ENCODE measurements around the gene ELANE. TPM values are rescaled to one million over a fixed set of nuclear protein-coding genes. Genes with fewer than 3 reads are reported as not detected.

Gene ELANE
- total and polyA plus RNA-seq, 7 donors: 0.64 to 3.6 (median 1.8) TPM; not detected in 3

DNA sequence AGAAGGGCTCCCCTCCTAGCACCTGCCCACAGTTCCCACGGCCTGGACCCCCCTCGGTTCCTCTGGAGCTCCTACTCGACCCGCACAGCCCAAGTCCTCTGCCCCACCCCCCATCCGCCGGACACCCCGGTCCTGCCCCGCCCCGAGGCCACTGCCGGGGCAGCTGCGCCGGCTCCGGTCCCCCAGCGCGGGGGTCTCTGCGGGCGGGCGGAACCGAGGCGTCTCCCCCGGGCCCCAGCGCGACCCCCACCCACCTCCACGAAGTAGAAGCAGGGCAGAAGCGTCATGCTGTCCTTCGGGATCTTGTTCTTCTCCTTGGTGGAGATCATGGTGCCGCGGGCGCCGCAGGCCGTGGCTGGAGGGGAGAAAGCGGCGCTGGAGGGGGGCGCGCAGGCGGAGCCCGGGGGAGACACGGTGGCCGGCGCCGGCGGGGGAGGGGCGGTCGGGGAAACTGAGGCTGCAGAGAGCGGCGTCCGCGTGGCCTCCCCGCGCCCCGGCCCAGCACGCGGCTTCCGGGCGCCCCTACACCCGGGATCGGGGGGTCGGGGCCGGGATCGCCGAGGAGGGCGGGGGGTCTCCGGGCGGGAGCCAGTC lies 30.8 kb upstream of the ELANE start:
- peak overlapping the region; percentile 6 to 47 (median 34) for H3K4me3 ChIP-seq
- 3% methylated on average over 64 of the region's 64 CpGs for WGBS, 2 donors
- peaks cover 0 to 16% (median 15%) of the 10 kb centered on the region in 4 donors for H3K4me1 ChIP-seq
- no peaks in the 10 kb centered on the region for H3K36me3 ChIP-seq
- intact Hi-C loops (cut with DNase I): no loop called here
- H3K9me3 ChIP-seq: no peaks in the 10 kb centered on the region
- TF ChIP-seq, protein P1, sequence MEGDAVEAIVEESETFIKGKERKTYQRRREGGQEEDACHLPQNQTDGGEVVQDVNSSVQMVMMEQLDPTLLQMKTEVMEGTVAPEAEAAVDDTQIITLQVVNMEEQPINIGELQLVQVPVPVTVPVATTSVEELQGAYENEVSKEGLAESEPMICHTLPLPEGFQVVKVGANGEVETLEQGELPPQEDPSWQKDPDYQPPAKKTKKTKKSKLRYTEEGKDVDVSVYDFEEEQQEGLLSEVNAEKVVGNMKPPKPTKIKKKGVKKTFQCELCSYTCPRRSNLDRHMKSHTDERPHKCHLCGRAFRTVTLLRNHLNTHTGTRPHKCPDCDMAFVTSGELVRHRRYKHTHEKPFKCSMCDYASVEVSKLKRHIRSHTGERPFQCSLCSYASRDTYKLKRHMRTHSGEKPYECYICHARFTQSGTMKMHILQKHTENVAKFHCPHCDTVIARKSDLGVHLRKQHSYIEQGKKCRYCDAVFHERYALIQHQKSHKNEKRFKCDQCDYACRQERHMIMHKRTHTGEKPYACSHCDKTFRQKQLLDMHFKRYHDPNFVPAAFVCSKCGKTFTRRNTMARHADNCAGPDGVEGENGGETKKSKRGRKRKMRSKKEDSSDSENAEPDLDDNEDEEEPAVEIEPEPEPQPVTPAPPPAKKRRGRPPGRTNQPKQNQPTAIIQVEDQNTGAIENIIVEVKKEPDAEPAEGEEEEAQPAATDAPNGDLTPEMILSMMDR (IDR thresholded peaks at IDR 0.05): no peak
- TF ChIP-seq EP300 (IDR thresholded peaks at IDR 0.05) (no peak), POLR2AphosphoS5 (IDR thresholded peaks at IDR 0.05) (no peak), POLR2A (IDR thresholded peaks at IDR 0.05) (no peak)
- H3K27ac ChIP-seq: no peak overlapping the region
- no peak for DNase-seq
- peaks cover 22 to 36% (median 33%) of the 10 kb centered on the region in 3 donors for H3K27me3 ChIP-seq

DNA sequence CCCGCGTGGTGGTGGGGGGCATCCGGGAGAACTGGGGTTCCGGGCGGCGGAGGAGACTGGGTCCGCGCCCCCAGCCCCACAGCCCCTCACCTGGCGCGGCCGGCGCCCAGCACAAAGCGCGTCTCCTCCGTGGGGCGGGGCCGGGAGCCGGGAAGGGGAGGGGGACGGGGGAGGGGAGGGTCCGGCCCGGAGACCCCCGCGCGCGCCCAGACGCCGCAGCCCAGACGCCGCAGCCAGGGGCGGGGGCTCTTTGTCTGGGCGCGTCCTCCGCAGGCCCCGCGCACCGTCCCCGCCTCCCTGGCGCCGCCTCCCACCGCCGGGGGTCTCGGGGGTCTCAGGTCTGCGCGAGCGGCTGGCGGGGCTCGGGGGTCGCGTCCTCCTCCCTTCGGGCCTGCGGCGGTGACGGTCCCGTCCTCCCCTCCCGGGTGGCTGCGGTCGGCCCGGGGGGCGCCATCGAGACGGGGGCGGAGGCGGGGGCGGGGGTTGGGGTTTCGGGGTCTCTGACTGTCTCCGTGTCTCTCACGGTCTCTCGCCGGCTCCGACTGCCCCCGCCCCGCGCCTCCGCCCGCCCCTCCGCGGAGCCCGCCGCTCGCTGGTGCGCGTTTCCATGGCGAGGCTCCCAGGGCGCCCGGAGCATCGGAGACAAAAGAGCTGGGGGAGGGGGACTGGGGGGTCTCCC lies 30.1 kb upstream of the ELANE start, which contains the start of gene PLPPR3:
PLPPR3 (minus strand) TSS at position 131 of the 679 bp plus-strand sequence. CDS start 396 bp downstream, outside the sequence.
- Histone ChIP-seq H3K9me3 (no peaks in the 10 kb centered on the region), H3K36me3 (no peaks in the 10 kb centered on the region), H3K4me1 (peaks cover 0 to 16% (median 15%) of the 10 kb centered on the region in 4 donors), H3K27ac (no peak within 1 kb of the TSS), H3K4me3 (peak within 1 kb of the TSS; percentile 6 to 47 (median 34)), H3K27me3 (peaks cover 22 to 36% (median 33%) of the 10 kb centered on the region in 3 donors)
- 1 to 2% methylated on average over 86 of the region's 86 CpGs for WGBS, 2 donors
- DNase-seq: no peak
- intact Hi-C loops (cut with DNase I): no loop called here
- no peak for TF ChIP-seq POLR2AphosphoS5 (IDR thresholded peaks at IDR 0.05)
- no peak for TF ChIP-seq POLR2A (IDR thresholded peaks at IDR 0.05)
- TF ChIP-seq EP300 (IDR thresholded peaks at IDR 0.05): no peak
- TF ChIP-seq, protein P1 (IDR thresholded peaks at IDR 0.05): no peak

DNA sequence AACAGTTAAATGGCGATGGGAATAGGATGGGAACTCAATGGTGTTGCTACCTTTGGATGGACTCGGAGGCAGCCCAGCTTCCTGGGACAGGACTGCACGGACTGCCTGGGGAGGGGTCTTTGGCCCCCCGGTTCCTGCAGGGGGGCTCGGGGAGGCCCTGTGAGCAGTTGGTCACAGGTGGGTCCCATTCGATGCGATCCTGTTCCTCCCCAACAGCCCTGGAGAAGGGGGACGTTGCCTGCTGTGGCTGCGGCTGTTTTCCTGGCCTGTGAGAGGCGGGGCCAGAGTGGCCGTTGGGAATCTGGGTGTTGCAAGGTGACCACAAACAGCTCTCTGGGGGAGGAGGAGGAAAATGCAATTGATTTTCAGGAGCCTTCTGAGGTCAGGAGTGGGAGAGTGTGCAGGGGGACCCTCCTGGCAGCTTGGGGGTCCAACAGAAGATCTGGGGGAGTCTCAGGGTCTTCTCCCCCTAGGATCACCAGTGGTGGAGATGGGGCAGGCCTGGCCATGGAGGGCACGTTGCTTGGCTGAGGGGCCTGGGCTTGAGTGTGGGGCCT lies 28.5 kb upstream of the ELANE start:
- WGBS, 2 donors: 21 to 52% methylated on average over 12 of the region's 12 CpGs
- no peak overlapping the region for H3K27ac ChIP-seq
- intact Hi-C loops (cut with DNase I): no loop called here
- no peaks in the 10 kb centered on the region for H3K36me3 ChIP-seq
- H3K27me3 ChIP-seq: peaks cover 27 to 49% (median 33%) of the 10 kb centered on the region in 3 donors
- no peak for TF ChIP-seq POLR2A (IDR thresholded peaks at IDR 0.05)
- TF ChIP-seq POLR2AphosphoS5 (IDR thresholded peaks at IDR 0.05): no peak
- TF ChIP-seq EP300 (IDR thresholded peaks at IDR 0.05): no peak
- TF ChIP-seq, protein P1 (IDR thresholded peaks at IDR 0.05): no peak
- no peak for DNase-seq
- H3K4me1 ChIP-seq: peaks cover 0 to 16% (median 15%) of the 10 kb centered on the region in 4 donors
- no peak overlapping the region for H3K4me3 ChIP-seq
- H3K9me3 ChIP-seq: no peaks in the 10 kb centered on the region

DNA sequence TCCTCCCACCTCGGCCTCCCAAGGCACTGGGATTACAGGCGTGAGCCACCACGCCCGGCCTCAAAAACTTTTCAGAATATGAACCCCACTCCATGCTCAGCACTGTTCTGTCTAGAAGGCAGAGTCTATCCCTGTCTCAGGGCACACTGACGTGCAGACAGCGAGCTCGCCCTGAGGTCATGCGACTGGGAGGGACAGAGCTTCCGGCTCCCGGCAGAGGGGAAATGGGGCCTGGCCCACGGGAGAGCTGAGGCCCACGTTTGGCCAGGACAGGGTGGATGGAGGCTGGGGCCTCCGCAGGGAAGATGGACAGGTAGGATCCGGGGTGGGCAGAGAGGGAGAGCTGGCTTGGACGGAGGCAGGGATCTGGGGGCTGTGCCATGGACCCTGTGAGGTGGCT lies 27.2 kb upstream of the ELANE start:
- no peak for TF ChIP-seq POLR2AphosphoS5 (IDR thresholded peaks at IDR 0.05)
- TF ChIP-seq EP300 (IDR thresholded peaks at IDR 0.05): no peak
- TF ChIP-seq, protein P1 (IDR thresholded peaks at IDR 0.05): no peak
- TF ChIP-seq POLR2A (IDR thresholded peaks at IDR 0.05): no peak
- DNase-seq: no peak
- Histone ChIP-seq H3K36me3 (no peaks in the 10 kb centered on the region), H3K27ac (no peak overlapping the region), H3K4me3 (no peak overlapping the region), H3K4me1 (peaks cover 0 to 16% (median 15%) of the 10 kb centered on the region in 4 donors), H3K27me3 (peaks cover 27 to 57% (median 40%) of the 10 kb centered on the region in 3 donors), H3K9me3 (no peaks in the 10 kb centered on the region)
- intact Hi-C loops (cut with DNase I): no loop called here
- 74 to 75% methylated on average over 15 of the region's 15 CpGs for WGBS, 2 donors

Measured in sigmoid colon (tissue), 7 donors.